Panc1 (cell line): ENCODE data around the gene CDC7. TPM values are rescaled to one million over a fixed set of nuclear protein-coding genes. Genes with fewer than 3 reads are reported as not detected.

ENCODE experiments used
- ATAC-seq: fragments of 200-7000 bp; cut with Tn5 transposase; 2 replicates; pipeline ENCODE4 v1.9.1; 2020; ENCODE audit warnings: mild to moderate bottlenecking, moderate library complexity
- BruUV-seq: library from RNA; stranded (reverse); fragments of 400-500 nt; replicated peaks from 2 replicates; lab custom pipeline; 2021; lab: Mats Ljungman, UMichigan
- CTCF ChIA-PET: fragments of 300-600 bp; sonication (Branson Sonifier 250); formaldehyde crosslinking; loops from one replicate; lab custom pipeline; 2022; ENCODE audit warnings: antibody characterized with exemption; lab: Charles Lee
- POLR2A ChIA-PET: fragments of 300-600 bp; sonication (Branson Sonifier 250); formaldehyde crosslinking; loops from one replicate; lab custom pipeline; 2022; ENCODE audit warnings: antibody characterized with exemption; lab: Charles Lee
- DNase-seq: peaks from one replicate; pipeline ENCODE4 v3.0.0-alpha.2; 2010; ENCODE audit warnings: low read depth, low spot score
- H3K27ac ChIP-seq: 2 replicates; pipeline ENCODE4 v1.5.1; 2011; ENCODE audit warnings: mild to moderate bottlenecking, low read length, inconsistent platforms
- H3K27me3 ChIP-seq: fragments of 200-500 bp; sonication (Bioruptor generic); 2 replicates; pipeline ENCODE4 v1.6.0; 2014; ENCODE audit warnings: low read length, inconsistent platforms; ENCODE audit not compliant: control insufficient read depth, insufficient read depth
- H3K36me3 ChIP-seq: fragments of 200-500 bp; sonication (Bioruptor generic); 2 replicates; pipeline ENCODE4 v1.5.1; 2014; ENCODE audit warnings: inconsistent platforms, mild to moderate bottlenecking, low read length, moderate library complexity; ENCODE audit not compliant: control insufficient read depth, insufficient read depth
- H3K4me1 ChIP-seq: 2 replicates; pipeline ENCODE4 v1.5.1; 2011; ENCODE audit warnings: inconsistent platforms, mild to moderate bottlenecking, low read length, moderate library complexity; ENCODE audit not compliant: control insufficient read depth, insufficient read depth
- H3K4me3 ChIP-seq, 2 experiments: 2 replicates each; pipeline ENCODE4 v1.5.1; 2011 to 2012; ENCODE audit warnings: low read depth in 2 of 2, low read length in 2 of 2, mild to moderate bottlenecking in 2 of 2, inconsistent platforms in 1 of 2, moderate library complexity in 1 of 2
- H3K9me3 ChIP-seq: fragments of 200-500 bp; sonication (Bioruptor generic); 2 replicates; pipeline ENCODE4 v1.5.1; 2014; ENCODE audit warnings: low read depth, mild to moderate bottlenecking, inconsistent platforms, low read length, moderate library complexity; ENCODE audit not compliant: control insufficient read depth, insufficient read depth
- CTCF ChIP-seq: fragments of 450-650 bp; IDR thresholded peaks from 2 replicates; pipeline ENCODE4 v1.5.1; 2017; ENCODE audit warnings: mild to moderate bottlenecking
- POLR2AphosphoS5 ChIP-seq: IDR thresholded peaks from 2 replicates; pipeline ENCODE4 v1.6.1; 2012; ENCODE audit warnings: mild to moderate bottlenecking, low read depth, low read length, moderate library complexity
- REST ChIP-seq, 2 experiments: IDR thresholded peaks; 2 replicates each; pipeline ENCODE4 v1.6.1; 2011 to 2012; ENCODE audit warnings: low read depth in 2 of 2, control low read depth in 1 of 2, low read length in 1 of 2, mild to moderate bottlenecking in 1 of 2, moderate library complexity in 1 of 2; ENCODE audit not compliant: insufficient read depth in 1 of 2
- SIN3A ChIP-seq: IDR thresholded peaks from 2 replicates; pipeline ENCODE4 v1.6.1; 2012; ENCODE audit warnings: low read depth, mild to moderate bottlenecking, low read length, moderate library complexity, borderline replicate concordance; ENCODE audit not compliant: insufficient read depth
- TCF7L2 ChIP-seq: IDR thresholded peaks from 2 replicates; pipeline ENCODE4 v1.6.1; 2011; ENCODE audit warnings: mild to moderate bottlenecking, low read depth, low read length, inconsistent platforms
- in situ Hi-C: cut with HindIII; loops from 2 replicates; pipeline ENCODE4 v1.10.0; 2016; ENCODE audit warnings: low sequenced_read_pairs, low pct_unique_long_range_greater_than_20kb
- intact Hi-C: fragments of 100-400 bp; cut with micrococcal nuclease; formaldehyde crosslinking; loops from one replicate; pipeline ENCODE4 v1.10.0; 2022; ENCODE audit not compliant: unreplicated experiment
- total RNA-seq: library from RNA; stranded (reverse); gene quantifications from one replicate; pipeline ENCODE4 v1.2.1, GENCODE V29; 2021; ENCODE audit not compliant: unreplicated experiment

Gene CDC7
- total RNA-seq, 1 experiment from 2014 or later = 30.1 TPM

- H3K9me3 ChIP-seq = no peaks in the 10 kb centered on the region
- ChIA-PET POLR2A (interaction anchor here (0.6 kb wide), 1 partner anchor 151 kb away, joined by 3 read pairs; no protein-coding TSS in a partner anchor), CTCF (interaction anchor here (0.5 kb wide), 1 partner anchor 46 kb away, joined by 3 read pairs; no protein-coding TSS in a partner anchor)
- BruUV-seq = no TSS peak
- 0 out of 2 replicates have a peak, but pooled peaks cover 3% of the 10 kb centered on the region for H3K4me1 ChIP-seq
- in situ Hi-C loops (no loop called here), intact Hi-C loops (no loop called here)
- DNase-seq (no peak), ATAC-seq (no peak)
- H3K36me3 ChIP-seq = no peaks in the 10 kb centered on the region
- TF ChIP-seq POLR2AphosphoS5 (no peak), CTCF (no peak), TCF7L2 (no peak), REST (IDR thresholded peaks at IDR 0.05; ENCODE audit: insufficient read depth in 1 of 2, low read depth in 2 of 2, low read length in 1 of 2) (no peak)
- H3K4me3 ChIP-seq = no peak overlapping the region
- H3K27ac ChIP-seq = no peak overlapping the region
- no peaks in the 10 kb centered on the region for H3K27me3 ChIP-seq
Measured at GRCh38 chr1:91557826-91558225, 57.2 kb downstream of the CDC7 start.

DNA sequence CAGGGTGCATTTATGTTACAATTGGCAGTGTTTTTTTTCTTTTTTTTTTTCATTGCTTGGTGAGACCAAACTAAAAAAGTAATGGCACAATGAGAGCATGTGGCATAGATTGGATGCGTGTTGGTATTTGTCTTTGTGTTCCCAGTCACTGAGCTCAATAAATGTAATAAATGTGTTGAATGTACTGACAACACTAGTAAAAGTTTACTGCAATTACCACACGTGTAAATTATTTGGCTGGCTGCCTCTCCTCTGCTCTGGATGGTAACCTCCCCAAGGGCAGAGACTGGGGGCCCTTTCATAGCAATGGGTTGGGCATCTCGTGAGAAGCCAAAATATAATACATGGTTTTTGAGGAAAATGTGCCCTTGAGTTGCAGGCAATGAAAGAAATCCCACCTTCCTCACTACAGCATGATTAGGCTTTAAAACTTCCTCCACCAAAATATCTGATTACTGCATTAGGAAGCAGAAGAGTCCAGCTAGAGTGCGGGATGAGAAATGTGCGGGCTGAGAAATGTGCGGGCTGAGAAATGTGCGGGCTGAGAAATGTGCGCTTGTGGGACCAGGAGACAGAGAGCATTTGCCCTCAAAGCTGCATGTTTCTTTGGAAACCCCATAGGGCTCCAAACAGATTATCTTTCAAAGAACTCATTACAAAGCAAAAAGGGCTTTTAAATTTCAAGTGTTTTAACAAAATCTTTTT lies 58.5 kb downstream of the CDC7 start:
- no peaks in the 10 kb centered on the region for H3K27me3 ChIP-seq
- ChIA-PET POLR2A (no interaction called here), CTCF (no interaction called here)
- DNase-seq (no peak), ATAC-seq (no peak)
- in situ Hi-C loops (no loop called here), intact Hi-C loops (no loop called here)
- H3K27ac ChIP-seq = no peak overlapping the region
- no TSS peak for BruUV-seq
- no peaks in the 10 kb centered on the region for H3K36me3 ChIP-seq
- no peak overlapping the region for H3K4me3 ChIP-seq
- TF ChIP-seq SIN3A (no peak), REST (IDR thresholded peaks at IDR 0.05; ENCODE audit: insufficient read depth in 1 of 2, low read depth in 2 of 2, low read length in 1 of 2) (no peak), POLR2AphosphoS5 (no peak), TCF7L2 (no peak), CTCF (no peak)
- no peaks in the 10 kb centered on the region for H3K9me3 ChIP-seq
- H3K4me1 ChIP-seq = 0 out of 2 replicates have a peak, but pooled peaks cover 3% of the 10 kb centered on the region
